ENCODE measurements around the gene SELENOO. TPM values are rescaled to one million over a fixed set of nuclear protein-coding genes. Genes with fewer than 3 reads are reported as not detected.

SELENOO gene
- total and polyA plus RNA-seq, 2 donors from 2014 or later = 19.7 to 42.8 TPM

- Histone ChIP-seq H3K27me3 (ENCODE audit: control insufficient read depth, insufficient read depth, low read length) (no peaks in the 10 kb centered on the region), H3K4me3 (ENCODE audit: low read length in 3 of 3) (no peak overlapping the region), H3K4me1 (ENCODE audit: control insufficient read depth in 2 of 3, insufficient read depth in 2 of 3, low read depth in 1 of 3, low read length in 3 of 3) (peaks cover 0 to 19% (median 4%) of the 10 kb centered on the region in 3 donors), H3K36me3 (ENCODE audit: control insufficient read depth in 2 of 3, insufficient read depth in 3 of 3, low read length in 3 of 3) (no peaks in the 10 kb centered on the region), H3K9ac (ENCODE audit: low read length in 3 of 3) (no peak overlapping the region), H3K27ac (ENCODE audit: low read depth in 2 of 2, low read length in 2 of 2) (no peak overlapping the region), H3K9me3 (ENCODE audit: control insufficient read depth in 2 of 3, insufficient read depth in 1 of 3, low read length in 3 of 3) (no peaks in the 10 kb centered on the region)
- FAIRE-seq (no peak), DNase-seq (no peak)
- no peak for TF ChIP-seq CTCF (IDR thresholded peaks at IDR 0.05; ENCODE audit: borderline replicate concordance, extremely low read depth, insufficient read depth)
- intact Hi-C loops (cut with DNase I) = loop anchor here (5.0 kb wide), 1 partner anchor 72 kb away; no protein-coding TSS in a partner anchor
Measured at GRCh38 chr22:50264946-50265669, 64.3 kb downstream of the SELENOO start.

GRCh38 chr22:50266994-50267393 lies 66.2 kb downstream of the SELENOO start:
- no peak for TF ChIP-seq CTCF (IDR thresholded peaks at IDR 0.05; ENCODE audit: borderline replicate concordance, extremely low read depth, insufficient read depth)
- no peak overlapping the region for H3K9ac ChIP-seq (ENCODE audit: low read length in 3 of 3)
- H3K9me3 ChIP-seq (ENCODE audit: control insufficient read depth in 2 of 3, insufficient read depth in 1 of 3, low read length in 3 of 3) = no peaks in the 10 kb centered on the region
- intact Hi-C loops (cut with DNase I) = no loop called here
- no peaks in the 10 kb centered on the region for H3K27me3 ChIP-seq (ENCODE audit: control insufficient read depth, insufficient read depth, low read length)
- peaks cover 0 to 29% (median 4%) of the 10 kb centered on the region in 3 donors for H3K4me1 ChIP-seq (ENCODE audit: control insufficient read depth in 2 of 3, insufficient read depth in 2 of 3, low read depth in 1 of 3, low read length in 3 of 3)
- FAIRE-seq = no peak
- H3K4me3 ChIP-seq (ENCODE audit: low read length in 3 of 3) = no peak overlapping the region
- H3K27ac ChIP-seq (ENCODE audit: low read depth in 2 of 2, low read length in 2 of 2) = no peak overlapping the region
- no peak for DNase-seq
- H3K36me3 ChIP-seq (ENCODE audit: control insufficient read depth in 2 of 3, insufficient read depth in 3 of 3, low read length in 3 of 3) = no peaks in the 10 kb centered on the region

Other genes starting within 250 kb of the SELENOO start
- 107 TPM for gene PIM3, start 240.2 kb upstream of the SELENOO start, total RNA-seq
- 96.5 TPM for gene PIM3, start 240.2 kb upstream of the SELENOO start, polyA plus RNA-seq (ENCODE audit: insufficient read depth, low read depth, low replicate concordance)
- 0.16 TPM for gene IL17REL, start 188.2 kb upstream of the SELENOO start, total RNA-seq
- not detected for gene IL17REL, start 188.2 kb upstream of the SELENOO start, polyA plus RNA-seq (ENCODE audit: insufficient read depth, low read depth, low replicate concordance)
- not detected for gene TTLL8, start 142.7 kb upstream of the SELENOO start, total RNA-seq
- gene TTLL8, start 142.7 kb upstream of the SELENOO start, polyA plus RNA-seq (ENCODE audit: insufficient read depth, low read depth, low replicate concordance) = not detected
- 0.28 TPM for gene MLC1, start 115.6 kb upstream of the SELENOO start, total RNA-seq
- gene MLC1, start 115.6 kb upstream of the SELENOO start, polyA plus RNA-seq (ENCODE audit: insufficient read depth, low read depth, low replicate concordance) = not detected
- gene MOV10L1, start 111.0 kb upstream of the SELENOO start, total RNA-seq = 0.38 TPM
- 0.62 TPM for gene MOV10L1, start 111.0 kb upstream of the SELENOO start, polyA plus RNA-seq (ENCODE audit: insufficient read depth, low read depth, low replicate concordance)
- 1.0 TPM for gene PANX2, start 30.3 kb upstream of the SELENOO start, total RNA-seq
- gene PANX2, start 30.3 kb upstream of the SELENOO start, polyA plus RNA-seq (ENCODE audit: insufficient read depth, low read depth, low replicate concordance) = 4.3 TPM
- 56.3 TPM for gene TRABD, start 15.1 kb upstream of the SELENOO start, total RNA-seq
- gene TRABD, start 15.1 kb upstream of the SELENOO start, polyA plus RNA-seq (ENCODE audit: insufficient read depth, low read depth, low replicate concordance) = 34.2 TPM
- 52.0 TPM for gene TUBGCP6, start 44.0 kb downstream of the SELENOO start, total RNA-seq
- 19.2 TPM for gene TUBGCP6, start 44.0 kb downstream of the SELENOO start, polyA plus RNA-seq (ENCODE audit: insufficient read depth, low read depth, low replicate concordance)
- 43.8 TPM for gene HDAC10, start 50.3 kb downstream of the SELENOO start, total RNA-seq
- gene HDAC10, start 50.3 kb downstream of the SELENOO start, polyA plus RNA-seq (ENCODE audit: insufficient read depth, low read depth, low replicate concordance) = 20.4 TPM
- gene MAPK12, start 60.7 kb downstream of the SELENOO start, total RNA-seq = 15.9 TPM
- gene MAPK12, start 60.7 kb downstream of the SELENOO start, polyA plus RNA-seq (ENCODE audit: insufficient read depth, low read depth, low replicate concordance) = 13.4 TPM
- 18.3 TPM for gene MAPK11, start 69.4 kb downstream of the SELENOO start, total RNA-seq
- gene MAPK11, start 69.4 kb downstream of the SELENOO start, polyA plus RNA-seq (ENCODE audit: insufficient read depth, low read depth, low replicate concordance) = 11.4 TPM
- 383 TPM for gene PLXNB2, start 106.6 kb downstream of the SELENOO start, total RNA-seq
- 128 TPM for gene PLXNB2, start 106.6 kb downstream of the SELENOO start, polyA plus RNA-seq (ENCODE audit: insufficient read depth, low read depth, low replicate concordance)
- gene DENND6B, start 126.0 kb downstream of the SELENOO start, total RNA-seq = 16.7 TPM
- gene DENND6B, start 126.0 kb downstream of the SELENOO start, polyA plus RNA-seq (ENCODE audit: insufficient read depth, low read depth, low replicate concordance) = 14.5 TPM
- gene PPP6R2, start 142.3 kb downstream of the SELENOO start, total RNA-seq = 53.8 TPM
- gene PPP6R2, start 142.3 kb downstream of the SELENOO start, polyA plus RNA-seq (ENCODE audit: insufficient read depth, low read depth, low replicate concordance) = 39.4 TPM